IPS DF 6.9 (cell line): ENCODE measurements around the gene PMAIP1.

ENCODE experiments used
- DNase-seq: peaks from one replicate; pipeline ENCODE4 v3.0.0-alpha.2; 2013; ENCODE audit warnings: low read depth, low spot score
- H3K27ac ChIP-seq: one replicate; pipeline ENCODE4 v1.5.1; 2013; ENCODE audit warnings: low read length, control low read depth
- H3K27me3 ChIP-seq: 2 replicates; pipeline ENCODE4 v1.6.1; 2013; ENCODE audit warnings: mild to moderate bottlenecking, low read length; ENCODE audit not compliant: control insufficient read depth, insufficient read depth
- H3K36me3 ChIP-seq: 2 replicates; pipeline ENCODE4 v1.6.1; 2013; ENCODE audit warnings: low read length; ENCODE audit not compliant: control insufficient read depth, insufficient read depth
- H3K4me1 ChIP-seq: 2 replicates; pipeline ENCODE4 v1.6.1; 2013; ENCODE audit warnings: low read length; ENCODE audit not compliant: control insufficient read depth, insufficient read depth
- H3K4me3 ChIP-seq: 2 replicates; pipeline ENCODE4 v1.5.1; 2013; ENCODE audit warnings: mild to moderate bottlenecking, low read length
- H3K9me3 ChIP-seq: 2 replicates; pipeline ENCODE4 v1.6.1; 2013; ENCODE audit warnings: low read length, inconsistent platforms; ENCODE audit not compliant: control insufficient read depth, insufficient read depth
- WGBS: extraction: QIAGEN DNeasy Blood & Tissue Kit; methylation state at CpG from one replicate; pipeline ENCODE4 v1.1.7; 2013; ENCODE audit warnings: mixed read lengths, missing lambda C conversion rate; ENCODE audit not compliant: insufficient read length, insufficient coverage; 5-methylcytosine and 5-hydroxymethylcytosine counted together

Gene PMAIP1

DNA sequence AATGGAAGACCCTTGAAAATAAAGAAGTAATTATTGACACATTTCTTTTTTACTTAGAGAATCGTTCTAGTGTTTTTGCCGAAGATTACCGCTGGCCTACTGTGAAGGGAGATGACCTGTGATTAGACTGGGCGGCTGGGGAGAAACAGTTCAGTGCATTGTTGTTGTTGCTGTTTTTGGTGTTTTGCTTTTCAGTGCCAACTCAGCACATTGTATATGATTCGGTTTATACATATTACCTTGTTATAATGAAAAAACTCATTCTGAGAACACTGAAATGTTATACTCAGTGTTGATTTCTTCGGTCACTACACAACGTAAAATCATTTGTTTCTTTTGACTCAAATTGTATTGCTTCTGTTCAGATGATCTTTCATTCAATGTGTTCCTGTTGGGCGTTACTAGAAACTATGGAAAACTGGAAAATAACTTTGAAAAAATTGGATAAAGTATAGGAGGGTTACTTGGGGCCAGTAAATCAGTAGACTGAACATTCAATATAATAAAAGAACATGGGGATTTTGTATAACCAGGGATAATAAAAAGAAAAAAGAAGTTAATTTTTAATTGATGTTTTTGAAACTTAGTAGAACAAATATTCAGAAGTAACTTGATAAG lies 3.3 kb downstream of the PMAIP1 start:
- no CpG with 5 or more reads among the region's 8 CpGs for WGBS
- Histone ChIP-seq H3K4me3 (no peak overlapping the region), H3K9me3 (no peaks in the 10 kb centered on the region), H3K27me3 (no peaks in the 10 kb centered on the region), H3K36me3 (peaks cover 5% of the 10 kb centered on the region; the same call in 1 of the 2 replicates), H3K27ac (no peak overlapping the region), H3K4me1 (peaks cover 2% of the 10 kb centered on the region; the same call in 1 of the 2 replicates)
- DNase-seq = no peak

DNA sequence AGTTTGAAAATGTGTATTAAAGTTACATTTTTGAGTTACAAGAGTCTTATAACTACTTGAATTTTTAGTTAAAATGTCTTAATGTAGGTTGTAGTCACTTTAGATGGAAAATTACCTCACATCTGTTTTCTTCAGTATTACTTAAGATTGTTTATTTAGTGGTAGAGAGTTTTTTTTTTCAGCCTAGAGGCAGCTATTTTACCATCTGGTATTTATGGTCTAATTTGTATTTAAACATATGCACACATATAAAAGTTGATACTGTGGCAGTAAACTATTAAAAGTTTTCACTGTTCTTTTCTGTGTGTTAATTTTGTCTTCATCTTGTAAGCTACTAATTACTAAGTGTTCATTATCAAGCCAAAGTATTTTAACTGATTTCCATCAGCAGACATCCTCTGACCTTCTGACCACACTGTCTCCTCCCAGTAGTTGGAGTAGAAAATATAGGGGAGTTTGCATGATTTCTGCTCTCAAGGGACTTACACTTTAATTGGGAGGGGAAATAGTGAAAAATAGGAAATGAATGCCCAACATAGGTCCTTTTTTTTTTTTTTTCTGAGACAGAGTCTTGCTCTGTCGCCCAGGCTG lies 4.3 kb downstream of the PMAIP1 start:
- Histone ChIP-seq H3K4me3 (no peak overlapping the region), H3K27ac (no peak overlapping the region), H3K4me1 (peaks cover 2% of the 10 kb centered on the region; the same call in 1 of the 2 replicates), H3K27me3 (no peaks in the 10 kb centered on the region), H3K9me3 (no peaks in the 10 kb centered on the region), H3K36me3 (peaks cover 5% of the 10 kb centered on the region; the same call in 1 of the 2 replicates)
- WGBS = no CpG with 5 or more reads among the region's 1 CpG
- DNase-seq = no peak

DNA sequence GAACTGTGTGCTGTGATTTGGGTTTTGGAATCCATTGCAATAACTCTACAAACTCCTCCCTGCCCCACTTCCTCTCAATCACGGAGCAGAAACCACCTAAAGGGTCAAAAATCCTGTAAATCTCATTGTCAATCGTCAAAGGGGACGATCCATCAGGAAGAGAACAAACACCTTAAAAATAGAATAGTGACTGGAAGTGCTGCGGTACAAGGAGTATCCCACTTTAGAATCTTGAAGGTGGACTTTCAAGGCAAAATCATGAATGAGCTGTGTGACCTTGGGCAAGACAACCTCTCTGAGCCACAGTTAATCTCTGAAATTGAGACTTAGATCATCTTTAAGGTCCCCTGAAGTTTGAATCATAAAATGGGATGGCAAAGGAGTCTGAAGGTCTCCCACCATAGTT lies 5.9 kb downstream of the PMAIP1 start:
- Histone ChIP-seq H3K27ac (no peak overlapping the region), H3K27me3 (no peaks in the 10 kb centered on the region), H3K4me3 (no peak overlapping the region), H3K9me3 (no peaks in the 10 kb centered on the region), H3K4me1 (peaks cover 2% of the 10 kb centered on the region; the same call in 1 of the 2 replicates), H3K36me3 (peaks cover 5% of the 10 kb centered on the region; the same call in 1 of the 2 replicates)
- DNase-seq = no peak
- no CpG with 5 or more reads among the region's 4 CpGs for WGBS

DNA sequence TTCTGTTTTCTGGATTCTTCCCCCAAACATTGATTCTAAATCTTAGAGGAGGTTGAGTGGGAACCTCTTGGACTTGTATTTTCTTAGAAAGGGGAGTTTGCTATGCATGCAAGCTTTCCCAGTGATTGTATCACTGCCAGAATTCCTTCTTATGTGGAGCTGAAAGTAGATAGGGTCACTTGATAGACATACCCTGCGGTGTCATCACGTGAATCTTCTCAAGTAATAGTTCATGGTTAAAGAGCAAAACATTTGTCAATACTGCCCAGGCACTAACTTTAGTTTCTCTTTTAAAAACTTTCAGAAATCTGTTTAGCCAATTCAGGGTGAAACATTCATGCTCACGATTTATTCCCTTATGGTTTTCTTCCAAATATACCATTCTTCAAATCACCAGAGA lies 6.4 kb downstream of the PMAIP1 start:
- DNase-seq = no peak
- no peaks in the 10 kb centered on the region for H3K9me3 ChIP-seq
- no peaks in the 10 kb centered on the region for H3K27me3 ChIP-seq
- peaks cover 2% of the 10 kb centered on the region; the same call in 1 of the 2 replicates for H3K4me1 ChIP-seq
- H3K36me3 ChIP-seq = peaks cover 5% of the 10 kb centered on the region; the same call in 1 of the 2 replicates
- no peak overlapping the region for H3K4me3 ChIP-seq
- WGBS = no CpG with 5 or more reads among the region's 3 CpGs
- H3K27ac ChIP-seq = no peak overlapping the region

DNA sequence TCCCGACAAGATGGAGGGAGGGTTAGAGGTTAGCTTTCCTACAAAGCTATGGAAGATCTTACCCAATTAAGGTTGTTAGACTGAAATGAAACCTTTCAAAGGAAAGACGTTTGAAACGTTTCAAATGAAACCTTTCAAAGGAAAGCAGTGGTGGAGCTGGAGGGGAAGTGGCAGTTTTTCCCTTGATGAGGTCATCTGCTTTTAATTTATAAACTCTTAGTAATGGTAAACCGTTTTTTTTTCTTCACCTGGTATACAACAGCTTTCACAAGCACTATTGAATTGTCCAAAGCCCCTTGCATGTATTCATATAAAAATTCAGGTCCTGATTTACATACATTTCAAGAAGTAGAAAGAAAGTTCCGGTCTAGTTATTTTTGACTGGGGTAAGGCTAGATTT lies 7.4 kb downstream of the PMAIP1 start:
- no peak overlapping the region for H3K4me3 ChIP-seq
- H3K4me1 ChIP-seq = peaks cover 2% of the 10 kb centered on the region; the same call in 1 of the 2 replicates
- no peak overlapping the region for H3K27ac ChIP-seq
- no peaks in the 10 kb centered on the region; the same call in 1 of the 2 replicates for H3K9me3 ChIP-seq
- no CpG with 5 or more reads among the region's 5 CpGs for WGBS
- no peaks in the 10 kb centered on the region for H3K27me3 ChIP-seq
- DNase-seq = no peak
- peaks cover 5% of the 10 kb centered on the region; the same call in 1 of the 2 replicates for H3K36me3 ChIP-seq

DNA sequence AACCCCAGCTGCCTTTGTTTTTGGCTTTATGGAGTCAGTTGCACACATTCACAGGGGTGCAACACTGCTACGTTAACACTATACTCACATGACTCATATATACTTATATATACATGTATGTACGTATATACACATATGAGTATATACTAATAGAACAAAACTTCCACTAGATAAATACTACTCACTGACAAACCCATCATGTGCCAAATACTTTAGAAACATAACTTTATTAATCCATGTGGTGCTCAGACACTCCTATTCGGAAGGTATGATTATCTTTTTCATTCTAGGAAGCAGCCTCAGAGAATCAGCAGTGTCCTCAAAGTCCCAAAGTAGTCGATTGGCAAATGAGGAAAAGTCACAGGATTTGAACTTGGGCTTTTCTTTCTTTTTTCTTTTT lies 7.9 kb downstream of the PMAIP1 start:
- no peak overlapping the region for H3K4me3 ChIP-seq
- no peaks in the 10 kb centered on the region; the same call in 1 of the 2 replicates for H3K9me3 ChIP-seq
- no peak for DNase-seq
- peaks cover under 1% of the 10 kb centered on the region; the same call in 1 of the 2 replicates for H3K36me3 ChIP-seq
- H3K4me1 ChIP-seq = peaks cover 2% of the 10 kb centered on the region; the same call in 1 of the 2 replicates
- H3K27me3 ChIP-seq = no peaks in the 10 kb centered on the region
- H3K27ac ChIP-seq = no peak overlapping the region
- WGBS = no CpG with 5 or more reads among the region's 4 CpGs

DNA sequence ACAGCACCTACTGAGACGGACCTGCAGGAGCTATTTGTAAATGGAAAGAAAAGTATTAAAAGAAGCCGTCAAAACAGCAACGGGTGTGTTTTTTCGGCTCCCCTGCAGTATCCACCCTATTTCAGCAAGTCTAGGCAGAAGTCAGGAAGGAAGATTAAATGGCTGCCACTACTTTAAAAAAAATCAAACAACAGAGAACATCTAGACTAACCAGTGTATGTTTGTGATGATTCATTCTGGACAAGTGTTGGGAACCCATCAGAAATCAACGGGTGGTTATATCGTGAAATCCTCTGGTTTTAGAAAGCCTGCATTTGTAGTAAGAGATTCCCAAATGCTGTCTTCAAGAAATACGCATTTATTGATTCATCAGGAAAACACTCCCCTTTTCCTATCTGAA lies 9.0 kb downstream of the PMAIP1 start:
- Histone ChIP-seq H3K27ac (no peak overlapping the region), H3K27me3 (no peaks in the 10 kb centered on the region), H3K36me3 (no peaks in the 10 kb centered on the region), H3K4me3 (no peak overlapping the region), H3K9me3 (no peaks in the 10 kb centered on the region; the same call in 1 of the 2 replicates), H3K4me1 (peaks cover 2% of the 10 kb centered on the region; the same call in 1 of the 2 replicates)
- no CpG with 5 or more reads among the region's 7 CpGs for WGBS
- no peak for DNase-seq

DNA sequence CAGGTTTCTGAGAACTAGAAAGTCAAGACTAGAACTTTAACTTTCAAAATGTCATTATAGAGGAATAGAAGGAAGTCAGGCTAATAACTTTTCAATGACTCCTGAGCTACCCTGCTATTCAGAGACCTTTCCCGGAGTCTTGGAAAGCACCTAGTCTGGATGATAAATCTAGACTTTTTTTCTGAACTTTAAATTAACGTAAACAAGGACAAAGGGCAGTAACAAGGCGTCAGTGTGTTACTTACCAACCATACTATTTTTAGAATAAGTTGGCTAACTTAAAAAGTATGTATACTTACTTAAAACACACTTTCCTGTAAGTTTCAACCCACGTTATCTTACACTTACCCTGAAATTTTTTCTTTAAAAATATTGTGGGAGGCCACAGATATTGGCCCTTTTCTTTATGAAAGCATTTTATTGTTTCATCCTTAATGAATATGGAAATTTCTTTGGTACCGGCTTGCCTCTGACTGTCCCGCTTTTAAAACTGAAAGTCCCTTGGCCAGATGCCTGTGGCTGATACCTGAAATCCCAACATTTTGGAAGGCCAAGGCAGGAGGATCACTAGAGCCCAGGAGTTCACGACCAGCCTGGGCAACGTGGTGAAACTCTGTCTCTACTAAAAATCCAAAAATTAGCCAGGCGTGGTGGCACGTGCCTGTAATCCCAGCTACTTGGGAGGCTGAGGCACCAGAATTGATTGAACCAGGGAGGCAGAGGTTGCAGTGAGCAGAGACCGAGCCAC lies 9.7 kb downstream of the PMAIP1 start:
- no peak overlapping the region for H3K27ac ChIP-seq
- H3K27me3 ChIP-seq = no peaks in the 10 kb centered on the region
- WGBS = no CpG with 5 or more reads among the region's 11 CpGs
- no peak for DNase-seq
- no peak overlapping the region for H3K4me3 ChIP-seq
- H3K9me3 ChIP-seq = no peaks in the 10 kb centered on the region; the same call in 1 of the 2 replicates
- H3K36me3 ChIP-seq = no peaks in the 10 kb centered on the region
- peaks cover 2% of the 10 kb centered on the region; the same call in 1 of the 2 replicates for H3K4me1 ChIP-seq

DNA sequence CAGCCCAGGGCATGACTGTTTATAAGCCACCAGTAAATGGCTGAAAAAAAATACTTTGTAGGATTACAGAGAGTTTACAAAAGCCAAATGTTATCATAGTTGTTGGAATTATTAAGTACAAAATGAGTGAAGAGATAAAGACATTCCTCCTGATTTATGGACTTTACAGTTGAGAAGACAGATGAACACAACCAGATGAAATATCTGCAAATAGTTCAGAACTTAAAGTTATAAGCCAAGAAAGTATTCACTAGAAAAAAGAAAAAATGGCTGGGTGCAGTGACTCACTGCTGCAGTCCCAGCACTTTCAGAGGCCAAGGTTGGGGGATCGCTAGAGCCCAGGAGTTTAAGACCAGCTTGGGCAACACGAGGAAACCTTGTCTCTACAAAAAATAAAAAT lies 11.2 kb downstream of the PMAIP1 start:
- DNase-seq = no peak
- no peak overlapping the region for H3K4me3 ChIP-seq
- H3K27ac ChIP-seq = no peak overlapping the region
- WGBS = no CpG with 5 or more reads among the region's 2 CpGs
- no peaks in the 10 kb centered on the region; the same call in 1 of the 2 replicates for H3K9me3 ChIP-seq
- H3K4me1 ChIP-seq = no peaks in the 10 kb centered on the region
- no peaks in the 10 kb centered on the region for H3K36me3 ChIP-seq
- H3K27me3 ChIP-seq = no peaks in the 10 kb centered on the region

DNA sequence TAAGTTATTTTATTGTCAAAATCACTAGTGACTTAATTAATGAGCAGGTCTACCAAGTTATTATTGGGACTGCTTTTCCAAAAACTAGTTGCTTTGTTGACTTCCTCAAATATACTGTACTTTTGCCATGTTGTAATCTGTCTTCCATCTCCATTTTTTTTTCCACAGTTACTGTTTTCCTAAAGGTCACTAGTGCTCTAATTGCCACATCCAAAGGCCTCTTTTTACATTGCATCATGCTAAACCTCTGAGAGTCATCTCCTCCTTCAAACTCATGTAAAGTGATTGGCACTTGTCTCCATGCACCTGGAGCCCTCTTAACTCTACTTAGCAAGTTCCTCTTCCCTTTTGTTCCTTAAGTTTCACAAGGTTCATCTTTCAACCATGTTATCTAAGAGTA lies 11.8 kb downstream of the PMAIP1 start:
- Histone ChIP-seq H3K4me3 (no peak overlapping the region), H3K27me3 (no peaks in the 10 kb centered on the region), H3K36me3 (no peaks in the 10 kb centered on the region), H3K27ac (no peak overlapping the region), H3K4me1 (no peaks in the 10 kb centered on the region), H3K9me3 (no peaks in the 10 kb centered on the region; the same call in 1 of the 2 replicates)
- no peak for DNase-seq
